GM21737 (cell line): Measurements from ENCODE around the gene ACTL7A.
"Not testable (repeated sequence)": the region's sequence is repeated elsewhere in the genome, so short reads cannot be mapped to it uniquely, and the experiment has no call there.

ENCODE experiments used
- ATAC-seq: cut with Tn5 transposase; IDR thresholded peaks from one replicate; pipeline ENCODE4 v1.9.1; 2021; ENCODE audit warnings: mild to moderate bottlenecking, moderate library complexity; ENCODE audit not compliant: unreplicated experiment

The ACTL7A gene

GRCh38 chr9:108845947-108846346, 16.1 kb upstream of the ACTL7A start:
- ATAC-seq = no peak

DNA sequence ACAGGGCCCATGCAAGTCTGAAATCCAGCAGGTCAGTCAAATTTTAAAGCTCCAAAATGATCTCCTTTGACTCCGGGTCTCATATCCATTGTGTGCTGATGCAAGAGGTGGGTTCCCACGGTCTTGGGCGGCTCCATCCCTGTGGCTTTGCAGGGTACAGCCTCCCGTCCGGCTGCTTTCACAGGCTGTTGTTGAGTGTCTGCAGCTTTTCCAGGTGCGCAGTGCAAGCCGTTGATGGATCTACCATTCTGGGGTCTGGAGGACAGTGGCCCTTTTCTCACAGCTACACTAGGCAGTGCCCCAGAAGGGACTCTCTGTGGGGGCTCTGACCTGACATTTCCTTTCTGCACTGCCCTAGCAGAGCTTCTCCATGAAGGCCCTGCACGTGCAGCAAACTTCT, 13.8 kb upstream of the ACTL7A start:
- not testable (repeated sequence) for ATAC-seq

- no peak for ATAC-seq
Observed at GRCh38 chr9:108850293-108850897, 11.7 kb upstream of the ACTL7A start.

DNA sequence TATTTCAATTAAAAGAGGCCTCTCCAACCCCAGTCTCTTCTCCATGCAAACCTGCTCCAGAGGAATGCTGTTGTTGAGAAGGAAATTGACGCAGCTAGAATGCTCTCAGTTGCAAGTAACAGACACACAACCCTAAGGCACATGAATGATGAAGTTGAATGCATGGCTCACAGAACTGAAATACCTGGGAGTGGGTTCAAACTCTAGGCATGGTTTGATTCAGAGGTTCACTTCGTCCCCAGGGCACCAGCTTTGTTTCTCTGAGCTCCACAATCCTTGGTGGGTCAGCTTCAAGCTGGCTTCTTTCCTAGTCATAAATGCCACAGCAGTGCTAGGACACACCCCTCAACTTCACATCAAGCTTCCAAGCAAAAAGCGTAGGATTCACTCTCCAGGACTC, 10.9 kb upstream of the ACTL7A start:
- ATAC-seq = no peak

GRCh38 chr9:108852079-108852478, 10.0 kb upstream of the ACTL7A start:
- ATAC-seq = no peak

DNA sequence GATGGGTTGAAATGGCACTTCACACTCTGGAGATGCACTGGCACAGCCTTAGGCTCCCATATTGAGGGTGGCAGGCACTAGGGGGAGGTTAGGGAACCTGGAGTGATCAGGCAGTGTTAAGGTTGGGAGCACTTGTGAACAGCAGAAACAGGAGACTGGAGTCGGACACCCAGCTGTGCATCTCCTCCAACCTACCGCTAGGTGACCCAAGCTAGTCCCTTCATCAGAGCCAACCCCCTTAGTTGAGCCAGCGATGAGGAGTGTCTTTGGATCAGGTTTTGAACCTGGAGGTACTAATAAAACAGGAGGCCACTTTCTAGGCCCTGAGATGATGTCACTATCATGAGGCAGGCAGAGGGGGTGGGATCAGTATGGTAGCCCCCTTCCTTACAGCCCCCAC, 8.0 kb upstream of the ACTL7A start:
- ATAC-seq = no peak

DNA sequence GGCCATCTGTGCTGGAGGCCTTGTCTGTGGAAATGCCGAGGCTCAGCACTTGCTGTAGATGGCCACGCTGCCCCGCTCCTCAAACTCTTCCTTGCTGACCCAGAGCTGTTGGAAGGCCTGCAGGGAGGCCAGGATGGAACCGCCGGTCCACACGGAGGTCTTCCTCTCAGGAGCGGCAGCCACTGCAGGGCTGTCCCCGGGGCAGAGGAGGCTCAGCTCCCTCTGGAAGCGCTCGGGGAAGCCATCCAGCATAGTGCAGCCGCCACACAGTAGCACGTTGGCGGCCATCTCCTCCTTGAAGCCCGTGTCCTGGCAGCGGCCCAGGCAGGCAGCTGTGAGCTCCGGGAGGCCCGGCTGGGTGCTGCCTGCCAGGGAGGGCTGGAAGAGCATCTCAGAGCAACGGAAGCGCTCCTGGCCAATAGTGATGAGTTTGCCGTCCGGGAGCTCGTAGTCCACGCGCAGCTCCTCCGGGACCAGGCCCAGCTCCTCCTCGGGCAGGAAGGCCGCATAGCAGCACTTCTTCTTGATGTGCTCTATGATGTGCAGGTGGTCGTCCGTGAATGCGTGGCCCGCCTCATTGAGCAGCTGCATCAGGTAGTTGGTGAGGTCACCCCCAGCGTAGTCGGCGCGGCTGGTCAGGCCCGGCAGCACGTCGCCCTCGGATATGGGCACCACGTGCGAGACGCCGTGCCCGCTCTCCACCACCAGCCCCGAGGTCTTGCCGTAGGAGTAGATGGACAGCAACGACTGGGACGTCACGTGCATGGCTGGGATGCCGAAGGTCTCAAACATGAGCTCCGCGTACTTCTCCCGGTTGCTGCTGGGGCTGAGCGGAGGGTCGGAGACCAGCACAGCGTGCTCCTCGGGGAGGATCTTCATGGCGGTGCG, 7.2 kb upstream of the ACTL7A start:
- no peak for ATAC-seq

DNA sequence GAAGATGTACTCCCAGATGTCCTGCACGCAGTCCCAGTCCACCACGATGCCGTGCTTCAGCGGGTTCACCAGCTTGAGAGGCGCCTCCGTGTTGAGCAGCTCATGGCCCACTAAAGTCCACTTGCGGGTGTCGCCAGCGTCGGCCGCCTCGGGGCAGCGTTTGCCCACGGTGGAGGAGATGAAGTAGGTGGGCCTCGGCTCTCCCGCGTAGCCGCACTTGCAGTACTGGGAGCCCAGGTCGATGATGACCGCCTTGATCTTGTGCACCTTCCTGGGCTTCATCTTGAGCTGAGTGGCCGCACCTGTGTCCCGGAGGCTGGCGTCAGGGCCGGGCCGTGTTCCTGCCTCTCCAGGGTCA, 6.6 kb upstream of the ACTL7A start:
- no peak for ATAC-seq

GRCh38 chr9:108855888-108856287, 6.2 kb upstream of the ACTL7A start, which contains the start of gene ACTL7B:
Gene ACTL7B, minus strand, starts transcription at chr9:108855986. Its CDS starts 56 bp downstream, at chr9:108855930.
- ATAC-seq = no peak

DNA sequence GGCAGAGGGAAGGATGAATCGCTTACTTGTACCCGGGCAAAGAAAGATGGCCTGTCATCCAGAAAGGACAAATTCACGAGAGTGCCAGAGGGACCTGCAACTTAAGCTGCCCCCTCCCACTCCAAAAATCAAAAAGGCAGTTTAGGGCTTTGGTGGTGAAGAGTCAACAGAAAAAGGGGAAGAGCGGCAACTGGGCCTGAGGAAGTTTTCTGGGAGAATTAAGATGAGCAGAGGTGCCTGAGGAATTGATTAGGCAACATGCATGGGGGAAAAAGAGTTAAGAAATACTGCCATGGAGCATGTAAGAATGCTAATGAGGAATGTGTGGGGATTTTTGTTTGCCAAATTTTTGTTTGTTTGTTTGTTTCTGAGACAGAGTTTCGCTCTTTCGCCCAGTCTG, 4.5 kb upstream of the ACTL7A start:
- no peak for ATAC-seq

GRCh38 chr9:108859459-108860114, 2.5 kb upstream of the ACTL7A start:
- ATAC-seq = no peak

DNA sequence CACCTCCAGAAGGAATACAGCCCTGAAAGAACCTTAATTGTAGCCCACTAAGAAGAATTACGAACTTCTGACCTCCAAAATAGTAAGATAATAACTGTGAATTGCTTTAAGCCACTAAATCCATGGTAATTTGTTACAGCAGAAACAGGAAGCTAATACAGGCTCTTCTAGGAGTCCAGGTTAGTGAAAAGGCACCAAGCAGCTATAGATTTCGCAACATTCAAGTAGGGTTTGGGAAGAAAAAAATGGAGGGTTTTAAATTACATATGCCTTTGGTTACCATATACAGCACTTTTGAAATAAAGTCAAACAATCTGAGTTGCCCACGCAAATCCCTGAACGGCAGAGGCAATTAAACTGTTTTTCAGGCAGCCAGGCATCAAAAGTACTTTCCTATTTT, 1.7 kb upstream of the ACTL7A start:
- ATAC-seq = no peak

- ATAC-seq = no peak
Observed at GRCh38 chr9:108860764-108861163, 1.3 kb upstream of the ACTL7A start.

- no peak for ATAC-seq
Observed at GRCh38 chr9:108861464-108861863, 602 bp upstream of the ACTL7A start.

DNA sequence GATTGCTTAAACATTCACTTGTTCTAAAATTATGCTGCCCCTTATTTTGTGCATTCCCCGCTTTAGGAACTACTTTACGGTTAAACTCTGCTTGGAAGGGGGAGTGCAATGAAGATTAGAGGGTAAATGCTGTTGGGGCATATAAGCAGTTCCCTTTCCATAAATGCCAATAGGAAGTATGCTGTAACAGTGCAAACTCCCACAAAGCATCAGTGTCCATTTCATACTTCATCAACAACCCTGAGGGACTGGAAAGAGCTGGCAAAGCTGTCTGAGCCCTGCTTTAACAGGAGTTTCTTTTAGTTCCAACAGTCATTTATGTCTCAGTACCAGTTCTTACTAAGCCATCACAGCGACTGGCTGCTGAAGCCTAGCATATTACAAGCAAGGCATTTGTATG, 1.8 kb downstream of the ACTL7A start:
- no peak for ATAC-seq

GRCh38 chr9:108864446-108864845, 2.4 kb downstream of the ACTL7A start:
- ATAC-seq = no peak

DNA sequence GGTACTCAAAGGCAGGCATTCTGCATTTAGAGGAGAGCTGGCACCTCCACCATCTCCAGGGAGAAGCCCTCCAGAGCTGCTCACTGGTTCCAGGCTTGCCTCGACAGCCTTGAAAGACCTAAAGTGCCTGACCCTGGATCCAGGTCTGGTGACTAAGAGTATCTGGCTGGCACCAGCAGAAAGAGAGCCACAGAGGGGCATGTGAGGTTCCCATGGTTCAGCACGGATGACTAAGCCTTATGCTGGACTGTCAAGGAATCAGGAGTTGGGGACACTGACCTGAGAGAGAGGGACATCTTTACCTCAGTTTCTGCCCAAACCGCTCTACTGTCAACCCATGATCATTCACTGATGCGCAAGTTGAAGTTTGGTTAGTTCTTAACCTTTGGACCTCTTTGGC, 3.0 kb downstream of the ACTL7A start:
- ATAC-seq = no peak

DNA sequence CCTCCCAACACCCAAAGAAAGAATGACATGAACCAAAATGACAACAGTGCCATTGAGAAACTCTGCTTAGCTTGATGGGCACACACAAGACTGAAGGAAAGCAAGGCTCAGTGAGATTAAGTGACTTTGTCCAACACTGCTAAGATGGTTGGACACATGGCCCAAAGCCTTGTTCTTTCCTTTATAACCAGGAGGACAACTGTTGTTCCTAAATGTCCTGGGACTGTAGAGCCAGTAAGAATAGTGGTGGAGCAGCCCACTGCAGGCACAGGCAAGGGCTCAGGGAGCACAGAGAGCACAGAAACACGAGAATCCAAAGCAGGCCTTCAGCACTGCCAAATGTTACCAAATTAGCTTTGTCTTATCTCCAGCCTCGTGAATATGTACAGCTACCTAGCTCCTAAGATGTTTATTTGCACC, 3.9 kb downstream of the ACTL7A start:
- no peak for ATAC-seq

DNA sequence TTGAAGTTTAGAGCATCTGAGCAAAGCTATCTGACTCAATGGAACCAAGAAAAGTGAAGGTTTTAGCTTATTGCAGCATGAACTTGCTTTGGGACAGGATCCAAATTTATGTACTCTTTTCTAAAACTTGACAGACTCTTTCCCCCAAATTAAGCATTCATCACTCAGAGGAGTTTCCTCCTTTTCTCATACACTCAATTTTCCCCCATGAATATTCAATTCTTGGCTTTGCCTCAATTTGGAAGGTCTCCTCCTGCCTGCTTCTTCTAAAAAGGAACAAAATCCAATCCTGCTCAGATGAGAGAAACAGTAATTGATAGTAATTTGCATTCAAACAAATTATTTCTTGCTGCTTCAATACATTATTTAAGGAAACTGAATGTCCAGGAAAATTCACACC, 5.0 kb downstream of the ACTL7A start:
- ATAC-seq = no peak

- no peak for ATAC-seq
Observed at GRCh38 chr9:108867829-108868228, 5.8 kb downstream of the ACTL7A start.

- no peak for ATAC-seq
Observed at GRCh38 chr9:108869092-108869725, 7.1 kb downstream of the ACTL7A start.
